ENCODE results near the gene NKD2. TPM values are rescaled to one million over a fixed set of nuclear protein-coding genes. Genes with fewer than 3 reads are reported as not detected.

The NKD2 gene
- total and polyA plus RNA-seq, 2 donors: 5.1 to 12.4 TPM

DNA sequence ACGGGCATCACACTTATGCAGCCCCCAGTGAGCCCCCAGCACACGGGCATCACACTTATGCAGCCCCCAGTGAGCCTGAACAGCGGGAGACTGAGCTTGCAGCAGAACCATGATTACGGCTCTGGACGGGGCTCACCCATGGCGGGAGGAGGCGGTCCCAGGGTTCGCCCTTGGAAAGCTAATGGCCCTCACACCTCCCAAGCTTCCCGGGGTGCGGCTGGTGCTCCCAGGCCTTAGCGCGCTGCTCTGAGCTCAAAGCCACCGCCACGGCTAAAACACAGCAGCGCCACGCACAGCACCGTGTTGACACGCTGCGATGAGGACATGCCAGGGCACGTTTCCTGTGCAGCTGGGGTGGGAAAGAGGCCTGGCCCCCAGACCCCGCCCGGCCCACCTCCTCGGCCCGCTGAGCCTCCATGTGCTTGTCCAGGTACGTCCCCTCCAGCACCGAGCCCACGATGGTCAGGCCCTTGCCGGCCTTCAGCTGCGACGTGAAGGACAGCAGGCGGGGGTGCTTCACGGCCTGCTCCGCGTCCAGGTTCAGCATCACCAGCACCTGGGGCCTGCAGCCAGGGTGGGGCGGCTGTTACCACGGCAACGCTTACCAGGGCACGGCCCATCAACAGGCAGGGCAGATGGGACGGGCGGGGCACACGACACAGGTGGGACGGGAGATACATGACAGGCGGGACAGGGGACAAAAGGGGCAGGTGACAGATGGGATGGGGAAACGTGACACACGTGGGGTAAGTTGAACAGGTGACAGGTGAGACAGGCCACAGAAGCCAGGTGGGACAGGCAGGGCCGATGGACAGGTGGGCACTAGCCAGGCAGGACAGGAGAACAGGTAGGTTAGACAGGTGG lies 64.9 kb downstream of the NKD2 start:
- no peak overlapping the region for H3K27ac ChIP-seq (ENCODE audit: low read depth in 1 of 2, low read length in 1 of 2)
- 95% methylated on average over 46 of the region's 46 CpGs for WGBS
- H3K36me3 ChIP-seq (ENCODE audit: control insufficient read depth in 2 of 2, insufficient read depth in 2 of 2, low read length in 1 of 2): peaks cover 51 to 64% of the 10 kb centered on the region in 2 donors
- no peaks in the 10 kb centered on the region for H3K4me1 ChIP-seq (ENCODE audit: control insufficient read depth in 2 of 2, insufficient read depth in 2 of 2, low read length in 2 of 2)
- no peaks in the 10 kb centered on the region for H3K9me3 ChIP-seq (ENCODE audit: control insufficient read depth in 2 of 2, insufficient read depth in 1 of 2, low read length in 1 of 2)
- DNase-seq (ENCODE audit: low read depth in 6 of 9, low spot score in 9 of 9): no peak
- H3K27me3 ChIP-seq (ENCODE audit: control insufficient read depth in 2 of 2, insufficient read depth in 1 of 2, low read length in 1 of 2): no peaks in the 10 kb centered on the region
- no peak overlapping the region for H3K4me3 ChIP-seq (ENCODE audit: low read length in 2 of 2)

GRCh38 chr5:1074226-1074625 lies 65.6 kb downstream of the NKD2 start:
- H3K4me3 ChIP-seq (ENCODE audit: low read length in 2 of 2): no peak overlapping the region
- DNase-seq (ENCODE audit: low read depth in 6 of 9, low spot score in 9 of 9): no peak
- 99% methylated on average over 18 of the region's 18 CpGs for WGBS
- no peaks in the 10 kb centered on the region for H3K9me3 ChIP-seq (ENCODE audit: control insufficient read depth in 2 of 2, insufficient read depth in 1 of 2, low read length in 1 of 2)
- H3K36me3 ChIP-seq (ENCODE audit: control insufficient read depth in 2 of 2, insufficient read depth in 2 of 2, low read length in 1 of 2): peaks cover 51 to 64% of the 10 kb centered on the region in 2 donors
- H3K27me3 ChIP-seq (ENCODE audit: control insufficient read depth in 2 of 2, insufficient read depth in 1 of 2, low read length in 1 of 2): no peaks in the 10 kb centered on the region
- H3K4me1 ChIP-seq (ENCODE audit: control insufficient read depth in 2 of 2, insufficient read depth in 2 of 2, low read length in 2 of 2): no peaks in the 10 kb centered on the region
- H3K27ac ChIP-seq (ENCODE audit: low read depth in 1 of 2, low read length in 1 of 2): no peak overlapping the region

DNA sequence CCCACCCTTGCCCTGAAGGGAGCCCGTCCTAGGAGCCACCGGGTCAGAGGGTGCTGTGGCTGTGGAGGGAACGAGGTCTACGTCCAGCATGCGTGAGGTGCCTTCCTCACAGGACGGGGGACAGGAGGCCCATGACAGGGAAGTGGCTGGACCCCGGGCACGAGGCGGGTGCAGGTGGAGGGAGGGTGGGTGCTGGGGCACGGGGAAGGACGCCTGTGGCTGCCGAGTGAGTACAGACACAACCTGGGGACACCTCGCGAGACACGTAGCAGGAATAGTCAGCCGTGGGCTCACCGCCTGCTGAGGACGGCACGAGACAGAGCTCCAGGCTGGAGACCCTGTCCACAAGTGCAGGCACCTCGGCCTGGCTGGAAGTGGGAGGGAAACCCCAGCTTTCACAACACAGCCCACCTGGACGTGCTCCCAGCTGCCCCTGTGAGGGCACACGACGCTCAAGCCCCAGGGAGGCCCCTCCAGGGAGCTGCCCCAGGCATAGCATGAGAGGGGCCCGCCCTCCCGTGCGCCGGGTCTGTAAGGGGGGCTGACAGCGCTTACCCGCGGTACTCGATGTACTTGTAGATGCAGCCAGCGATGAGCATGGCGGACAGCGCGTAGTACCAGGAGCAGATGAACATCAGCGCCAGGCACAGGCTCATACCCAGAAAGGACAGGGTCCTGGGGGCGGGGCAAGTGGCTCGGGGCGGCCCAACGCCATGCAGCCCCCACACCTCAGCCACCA lies 66.4 kb downstream of the NKD2 start:
- Histone ChIP-seq H3K27ac (ENCODE audit: low read depth in 1 of 2, low read length in 1 of 2) (no peak overlapping the region), H3K36me3 (ENCODE audit: control insufficient read depth in 2 of 2, insufficient read depth in 2 of 2, low read length in 1 of 2) (peaks cover 49 to 58% of the 10 kb centered on the region in 2 donors), H3K27me3 (ENCODE audit: control insufficient read depth in 2 of 2, insufficient read depth in 1 of 2, low read length in 1 of 2) (no peaks in the 10 kb centered on the region), H3K4me1 (ENCODE audit: control insufficient read depth in 2 of 2, insufficient read depth in 2 of 2, low read length in 2 of 2) (no peaks in the 10 kb centered on the region), H3K4me3 (ENCODE audit: low read length in 2 of 2) (no peak overlapping the region), H3K9me3 (ENCODE audit: control insufficient read depth in 2 of 2, insufficient read depth in 1 of 2, low read length in 1 of 2) (no peaks in the 10 kb centered on the region)
- DNase-seq (ENCODE audit: low read depth in 6 of 9, low spot score in 9 of 9): no peak
- 93% methylated on average over 40 of the region's 40 CpGs for WGBS

DNA sequence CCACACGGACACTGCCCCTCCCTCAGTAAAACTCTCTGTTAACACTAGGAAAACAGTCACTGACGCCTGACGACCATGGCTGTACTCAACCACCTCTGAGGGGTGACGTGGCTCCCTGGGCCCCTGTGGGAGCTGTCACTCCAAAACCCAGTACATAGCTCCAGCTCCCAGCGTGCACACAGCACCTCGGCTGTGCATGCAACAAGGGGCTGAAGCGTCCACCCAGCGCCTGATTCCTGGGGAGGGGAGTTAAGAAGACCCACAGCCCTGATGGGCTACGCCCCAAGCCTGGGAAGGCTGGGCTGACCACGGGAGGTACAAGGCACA lies 66.9 kb downstream of the NKD2 start:
- Histone ChIP-seq H3K27me3 (ENCODE audit: control insufficient read depth in 2 of 2, insufficient read depth in 1 of 2, low read length in 1 of 2) (no peaks in the 10 kb centered on the region), H3K36me3 (ENCODE audit: control insufficient read depth in 2 of 2, insufficient read depth in 2 of 2, low read length in 1 of 2) (peaks cover 49 to 61% of the 10 kb centered on the region in 2 donors)

GRCh38 chr5:1075931-1076330 lies 67.3 kb downstream of the NKD2 start:
- WGBS: 98% methylated on average over 17 of the region's 17 CpGs
- Histone ChIP-seq H3K9me3 (ENCODE audit: control insufficient read depth in 2 of 2, insufficient read depth in 1 of 2, low read length in 1 of 2) (no peaks in the 10 kb centered on the region), H3K27me3 (ENCODE audit: control insufficient read depth in 2 of 2, insufficient read depth in 1 of 2, low read length in 1 of 2) (no peaks in the 10 kb centered on the region), H3K36me3 (ENCODE audit: control insufficient read depth in 2 of 2, insufficient read depth in 2 of 2, low read length in 1 of 2) (peaks cover 53 to 63% of the 10 kb centered on the region in 2 donors), H3K27ac (ENCODE audit: low read depth in 1 of 2, low read length in 1 of 2) (no peak overlapping the region), H3K4me1 (ENCODE audit: control insufficient read depth in 2 of 2, insufficient read depth in 2 of 2, low read length in 2 of 2) (no peaks in the 10 kb centered on the region), H3K4me3 (ENCODE audit: low read length in 2 of 2) (no peak overlapping the region)
- no peak for DNase-seq (ENCODE audit: low read depth in 6 of 9, low spot score in 9 of 9)

More for the DNA sequence above, 66.9 kb downstream of the NKD2 start:
- 96% methylated on average over 10 of the region's 10 CpGs for WGBS
- no peak overlapping the region for H3K4me3 ChIP-seq (ENCODE audit: low read length in 2 of 2)
- H3K9me3 ChIP-seq (ENCODE audit: control insufficient read depth in 2 of 2, insufficient read depth in 1 of 2, low read length in 1 of 2): no peaks in the 10 kb centered on the region
- no peak overlapping the region for H3K27ac ChIP-seq (ENCODE audit: low read depth in 1 of 2, low read length in 1 of 2)
- no peak for DNase-seq (ENCODE audit: low read depth in 6 of 9, low spot score in 9 of 9)
- H3K4me1 ChIP-seq (ENCODE audit: control insufficient read depth in 2 of 2, insufficient read depth in 2 of 2, low read length in 2 of 2): no peaks in the 10 kb centered on the region

DNA sequence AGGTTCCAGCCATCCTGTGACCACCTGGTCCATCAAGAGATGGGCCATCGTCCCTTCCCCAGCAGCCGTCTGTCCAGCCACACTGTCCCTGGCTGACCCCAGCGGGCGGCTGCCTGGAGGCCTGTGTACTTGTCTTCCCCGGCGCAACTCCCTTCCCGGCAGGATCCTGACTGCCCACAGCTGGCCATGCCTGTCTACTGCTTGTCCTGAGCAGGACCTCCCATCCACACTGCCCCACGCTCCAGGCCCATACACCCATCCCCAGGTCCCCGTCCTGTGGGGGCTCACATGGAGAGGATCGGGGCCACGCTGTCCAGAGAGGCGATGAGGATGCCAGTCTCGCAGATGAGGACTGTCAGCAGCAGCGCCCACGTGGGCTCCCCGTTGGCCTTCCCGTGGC lies 67.8 kb downstream of the NKD2 start:
- no peak overlapping the region for H3K27ac ChIP-seq (ENCODE audit: low read depth in 1 of 2, low read length in 1 of 2)
- DNase-seq (ENCODE audit: low read depth in 6 of 9, low spot score in 9 of 9): no peak
- no peaks in the 10 kb centered on the region for H3K9me3 ChIP-seq (ENCODE audit: control insufficient read depth in 2 of 2, insufficient read depth in 1 of 2, low read length in 1 of 2)
- no peaks in the 10 kb centered on the region for H3K27me3 ChIP-seq (ENCODE audit: control insufficient read depth in 2 of 2, insufficient read depth in 1 of 2, low read length in 1 of 2)
- 97% methylated on average over 17 of the region's 17 CpGs for WGBS
- H3K4me3 ChIP-seq (ENCODE audit: low read length in 2 of 2): no peak overlapping the region
- no peaks in the 10 kb centered on the region for H3K4me1 ChIP-seq (ENCODE audit: control insufficient read depth in 2 of 2, insufficient read depth in 2 of 2, low read length in 2 of 2)
- H3K36me3 ChIP-seq (ENCODE audit: control insufficient read depth in 2 of 2, insufficient read depth in 2 of 2, low read length in 1 of 2): peaks cover 56 to 64% of the 10 kb centered on the region in 2 donors

DNA sequence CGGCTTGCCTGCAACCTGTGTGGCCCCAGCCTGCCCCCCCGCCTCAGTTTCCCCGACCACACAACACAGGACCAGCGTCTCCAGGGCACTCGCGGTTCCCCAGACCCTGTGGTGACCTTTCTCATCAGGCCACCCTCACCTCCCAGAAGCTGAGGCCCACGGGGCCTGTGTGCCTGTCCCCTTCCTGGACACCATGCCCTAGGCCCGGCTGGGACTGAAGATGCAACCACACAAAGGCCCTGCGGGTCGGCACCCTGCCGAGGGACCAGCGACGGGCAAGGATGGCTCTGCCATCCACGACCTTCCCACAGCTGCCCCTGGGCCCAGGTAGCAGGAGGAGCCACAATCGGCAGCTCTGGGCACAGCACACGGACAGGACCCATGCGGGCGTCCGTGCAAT lies 68.4 kb downstream of the NKD2 start:
- Histone ChIP-seq H3K4me3 (ENCODE audit: low read length in 2 of 2) (no peak overlapping the region), H3K9me3 (ENCODE audit: control insufficient read depth in 2 of 2, insufficient read depth in 1 of 2, low read length in 1 of 2) (no peaks in the 10 kb centered on the region), H3K4me1 (ENCODE audit: control insufficient read depth in 2 of 2, insufficient read depth in 2 of 2, low read length in 2 of 2) (no peaks in the 10 kb centered on the region), H3K27me3 (ENCODE audit: control insufficient read depth in 2 of 2, insufficient read depth in 1 of 2, low read length in 1 of 2) (no peaks in the 10 kb centered on the region), H3K36me3 (ENCODE audit: control insufficient read depth in 2 of 2, insufficient read depth in 2 of 2, low read length in 1 of 2) (peaks cover 61 to 66% of the 10 kb centered on the region in 2 donors), H3K27ac (ENCODE audit: low read depth in 1 of 2, low read length in 1 of 2) (no peak overlapping the region)
- no peak for DNase-seq (ENCODE audit: low read depth in 6 of 9, low spot score in 9 of 9)
- 96% methylated on average over 19 of the region's 19 CpGs for WGBS

GRCh38 chr5:1077491-1078020 lies 69.0 kb downstream of the NKD2 start:
- Histone ChIP-seq H3K36me3 (ENCODE audit: control insufficient read depth in 2 of 2, insufficient read depth in 2 of 2, low read length in 1 of 2) (peaks cover 61 to 66% of the 10 kb centered on the region in 2 donors), H3K4me3 (ENCODE audit: low read length in 2 of 2) (no peak overlapping the region), H3K4me1 (ENCODE audit: control insufficient read depth in 2 of 2, insufficient read depth in 2 of 2, low read length in 2 of 2) (no peaks in the 10 kb centered on the region), H3K27me3 (ENCODE audit: control insufficient read depth in 2 of 2, insufficient read depth in 1 of 2, low read length in 1 of 2) (no peaks in the 10 kb centered on the region), H3K9me3 (ENCODE audit: control insufficient read depth in 2 of 2, insufficient read depth in 1 of 2, low read length in 1 of 2) (no peaks in the 10 kb centered on the region), H3K27ac (ENCODE audit: low read depth in 1 of 2, low read length in 1 of 2) (no peak overlapping the region)
- DNase-seq (ENCODE audit: low read depth in 6 of 9, low spot score in 9 of 9): no peak
- WGBS: 98% methylated on average over 27 of the region's 27 CpGs

DNA sequence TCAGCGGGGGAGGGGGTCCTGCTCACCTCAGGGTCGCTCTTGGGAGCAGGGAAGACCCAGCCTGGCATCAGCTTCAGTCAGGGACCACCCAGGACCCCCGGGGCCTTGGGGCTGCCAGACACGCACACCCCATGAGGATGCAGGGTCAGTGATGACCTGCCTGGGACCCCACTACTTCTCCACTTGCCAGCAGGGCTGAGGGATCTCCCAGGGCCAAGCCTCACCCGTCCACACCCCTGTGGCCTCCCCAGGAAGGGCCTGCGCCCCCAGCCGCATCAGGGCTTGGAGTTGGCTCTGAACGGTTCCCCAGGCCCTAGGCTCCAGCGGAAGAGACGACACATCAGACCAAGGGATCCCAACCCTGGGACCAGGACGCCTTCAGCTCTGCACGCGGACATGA lies 69.6 kb downstream of the NKD2 start:
- Histone ChIP-seq H3K4me1 (ENCODE audit: control insufficient read depth in 2 of 2, insufficient read depth in 2 of 2, low read length in 2 of 2) (no peaks in the 10 kb centered on the region), H3K36me3 (ENCODE audit: control insufficient read depth in 2 of 2, insufficient read depth in 2 of 2, low read length in 1 of 2) (peaks cover 65% of the 10 kb centered on the region in 2 donors), H3K4me3 (ENCODE audit: low read length in 2 of 2) (no peak overlapping the region), H3K27me3 (ENCODE audit: control insufficient read depth in 2 of 2, insufficient read depth in 1 of 2, low read length in 1 of 2) (no peaks in the 10 kb centered on the region), H3K27ac (ENCODE audit: low read depth in 1 of 2, low read length in 1 of 2) (no peak overlapping the region), H3K9me3 (ENCODE audit: control insufficient read depth in 2 of 2, insufficient read depth in 1 of 2, low read length in 1 of 2) (no peaks in the 10 kb centered on the region)
- no peak for DNase-seq (ENCODE audit: low read depth in 6 of 9, low spot score in 9 of 9)
- WGBS: 99% methylated on average over 13 of the region's 13 CpGs
